ENCODE results near the gene ANXA8.

GRCh38 chr10:47445720-47446119, 38.2 kb downstream of the ANXA8 start:
- TF ChIP-seq CTCF (conservative IDR thresholded peaks at IDR 0.05; ENCODE audit: low read depth, low read length) = no peak
- TF ChIP-seq EZH2 (IDR thresholded peaks at IDR 0.05; ENCODE audit: borderline replicate concordance, low read depth, low read length, poor library complexity, severe bottlenecking) = no peak
